Endothelial cell of umbilical vein (primary cell): ENCODE results near the gene PRKAR1B.
A peak's percentile ranks its signal among the peaks of the same experiment; 100 is the strongest.

ENCODE experiments used
- EZH2 ChIP-seq: IDR thresholded peaks from 2 replicates; pipeline ENCODE4 v1.6.1; 2012; ENCODE audit warnings: borderline replicate concordance, low read depth, mild to moderate bottlenecking, moderate library complexity, low read length, inconsistent platforms; ENCODE audit not compliant: severe bottlenecking
- MYC ChIP-seq: IDR thresholded peaks from one replicate; pipeline ENCODE4 v1.6.1; 2011; ENCODE audit warnings: mild to moderate bottlenecking, low read depth, low read length
- POLR2A ChIP-seq: IDR thresholded peaks from 2 replicates; pipeline ENCODE4 v1.6.1; 2012; ENCODE audit warnings: low read depth, mild to moderate bottlenecking, control low read depth, low read length
- POLR2AphosphoS5 ChIP-seq: IDR thresholded peaks from 2 replicates; pipeline ENCODE4 v1.6.1; 2012; ENCODE audit warnings: low read depth, mild to moderate bottlenecking, control low read depth, low read length, moderate library complexity; ENCODE audit not compliant: insufficient read depth
- TF ChIP-seq, protein P1 (sequence below), 2 donors: IDR thresholded peaks; 1 replicate in 1 of 2; 2 replicates in 1 of 2; pipeline ENCODE4 v1.5.1; 2011; ENCODE audit warnings: low read length in 2 of 2, mild to moderate bottlenecking in 2 of 2, moderate library complexity in 2 of 2, control low read depth in 1 of 2, inconsistent platforms in 1 of 2, low read depth in 1 of 2; ENCODE audit not compliant: insufficient read depth in 1 of 2; ENCODE audit errors: extremely low read depth in 1 of 2

DNA sequence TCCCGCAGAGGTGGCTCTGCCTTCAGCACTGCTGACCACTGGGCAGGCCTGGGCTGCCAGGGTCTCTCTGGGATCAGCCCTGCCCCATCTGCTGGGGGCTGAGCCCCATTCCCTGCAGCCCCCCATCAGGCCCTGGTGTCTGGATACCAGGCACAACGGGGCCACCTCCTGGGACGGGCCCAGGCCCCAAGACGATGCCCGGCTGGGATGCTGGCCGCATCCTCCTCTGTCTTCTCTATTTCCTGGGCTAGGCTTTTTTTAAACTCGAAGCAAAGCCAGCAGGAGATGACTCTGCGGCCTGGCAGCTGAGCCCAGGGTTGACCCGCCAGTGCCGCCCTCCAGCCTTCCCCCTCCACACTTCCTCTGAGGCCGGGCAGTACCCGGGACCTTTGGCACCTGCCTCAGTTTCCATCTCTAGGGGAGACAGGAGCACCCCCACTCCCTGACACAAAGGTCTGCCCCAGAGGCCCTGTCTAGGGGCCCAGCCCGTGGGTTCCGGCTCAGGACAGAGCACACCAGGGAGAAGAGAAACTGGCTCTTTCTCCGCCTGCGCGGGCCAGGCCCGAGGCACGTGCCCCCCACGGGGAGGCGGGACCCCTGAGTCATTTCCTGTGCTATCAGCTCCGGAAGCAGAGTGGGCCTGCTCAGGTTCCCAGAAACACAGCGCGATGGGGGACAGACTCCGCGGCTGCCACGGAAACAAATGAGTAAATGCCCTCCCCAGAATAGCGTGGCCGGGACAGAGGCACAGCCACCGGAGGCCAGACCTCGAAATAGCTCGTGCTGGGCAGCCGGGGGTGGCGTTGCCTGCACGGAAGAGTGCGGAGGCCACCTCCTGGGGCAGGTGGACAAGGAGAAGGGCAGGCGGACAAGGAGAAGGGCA is 122.8 kb downstream of the PRKAR1B start:
- TF ChIP-seq POLR2A (no peak), POLR2AphosphoS5 (peak; percentile 69), EZH2 (no peak), MYC (peak; percentile 39)
- TF ChIP-seq, protein P1, sequence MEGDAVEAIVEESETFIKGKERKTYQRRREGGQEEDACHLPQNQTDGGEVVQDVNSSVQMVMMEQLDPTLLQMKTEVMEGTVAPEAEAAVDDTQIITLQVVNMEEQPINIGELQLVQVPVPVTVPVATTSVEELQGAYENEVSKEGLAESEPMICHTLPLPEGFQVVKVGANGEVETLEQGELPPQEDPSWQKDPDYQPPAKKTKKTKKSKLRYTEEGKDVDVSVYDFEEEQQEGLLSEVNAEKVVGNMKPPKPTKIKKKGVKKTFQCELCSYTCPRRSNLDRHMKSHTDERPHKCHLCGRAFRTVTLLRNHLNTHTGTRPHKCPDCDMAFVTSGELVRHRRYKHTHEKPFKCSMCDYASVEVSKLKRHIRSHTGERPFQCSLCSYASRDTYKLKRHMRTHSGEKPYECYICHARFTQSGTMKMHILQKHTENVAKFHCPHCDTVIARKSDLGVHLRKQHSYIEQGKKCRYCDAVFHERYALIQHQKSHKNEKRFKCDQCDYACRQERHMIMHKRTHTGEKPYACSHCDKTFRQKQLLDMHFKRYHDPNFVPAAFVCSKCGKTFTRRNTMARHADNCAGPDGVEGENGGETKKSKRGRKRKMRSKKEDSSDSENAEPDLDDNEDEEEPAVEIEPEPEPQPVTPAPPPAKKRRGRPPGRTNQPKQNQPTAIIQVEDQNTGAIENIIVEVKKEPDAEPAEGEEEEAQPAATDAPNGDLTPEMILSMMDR (IDR thresholded peaks at IDR 0.05; ENCODE audit: extremely low read depth in 1 of 2, insufficient read depth in 1 of 2, low read depth in 1 of 2, low read length in 2 of 2), result no peak
